Stimulated activated CD4-positive, alpha-beta T cell treated with anti-CD3 and anti-CD28 coated beads, TNF-alpha, amount 100 ng/mL, for 1 hour (primary cell): ENCODE measurements around the gene VWA2.

Experiments
- DNase-seq, 3 donors: peaks; one replicate each; pipeline ENCODE4 v3.0.0-alpha.2; 2020; ENCODE audit warnings: low read depth in 3 of 3, low spot score in 1 of 3

Gene VWA2

DNA sequence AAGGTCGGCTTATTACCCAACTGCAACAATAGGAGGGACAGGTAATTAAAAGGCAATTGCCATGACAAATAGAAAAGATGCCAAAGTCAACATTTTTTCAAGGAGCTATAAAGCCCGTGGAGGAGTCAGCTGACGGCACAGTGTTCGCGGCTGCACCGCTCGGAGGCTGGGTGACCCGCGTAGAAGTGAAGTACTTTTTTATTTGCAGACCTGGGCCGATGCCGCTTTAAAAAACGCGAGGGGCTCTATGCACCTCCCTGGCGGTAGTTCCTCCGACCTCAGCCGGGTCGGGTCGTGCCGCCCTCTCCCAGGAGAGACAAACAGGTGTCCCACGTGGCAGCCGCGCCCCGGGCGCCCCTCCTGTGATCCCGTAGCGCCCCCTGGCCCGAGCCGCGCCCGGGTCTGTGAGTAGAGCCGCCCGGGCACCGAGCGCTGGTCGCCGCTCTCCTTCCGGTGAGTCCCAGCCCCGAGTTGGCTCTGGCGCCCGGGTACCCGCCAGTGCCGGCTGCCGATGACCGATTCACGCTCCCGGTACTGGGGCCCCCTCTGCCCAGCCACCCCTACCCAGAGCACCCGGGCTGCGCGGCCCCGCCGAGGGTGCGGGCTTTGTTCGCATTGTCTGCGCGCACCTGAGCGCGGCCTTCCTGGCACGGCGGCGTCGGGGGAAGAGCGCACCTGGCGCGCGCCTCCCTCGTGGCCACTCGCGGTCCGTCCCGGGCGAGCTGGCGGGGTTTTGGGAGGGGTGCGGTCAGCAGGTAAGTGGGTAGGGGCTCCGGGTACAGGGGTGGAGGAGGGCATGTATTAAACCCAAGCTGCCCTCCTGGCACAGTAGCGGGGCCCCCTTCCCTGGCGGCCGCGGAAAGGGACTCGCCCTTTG is at the start of gene VWA2:
Gene VWA2, plus strand, starts transcription at position 138 of the 877 bp plus-strand sequence. CDS start 9,460 bp downstream, outside the sequence.
- peak in 1 of 3 donors; percentile 1 for DNase-seq

- no peak for DNase-seq
Observed at GRCh38 chr10:114189700-114190099, 49.4 kb upstream of the VWA2 start.

DNA sequence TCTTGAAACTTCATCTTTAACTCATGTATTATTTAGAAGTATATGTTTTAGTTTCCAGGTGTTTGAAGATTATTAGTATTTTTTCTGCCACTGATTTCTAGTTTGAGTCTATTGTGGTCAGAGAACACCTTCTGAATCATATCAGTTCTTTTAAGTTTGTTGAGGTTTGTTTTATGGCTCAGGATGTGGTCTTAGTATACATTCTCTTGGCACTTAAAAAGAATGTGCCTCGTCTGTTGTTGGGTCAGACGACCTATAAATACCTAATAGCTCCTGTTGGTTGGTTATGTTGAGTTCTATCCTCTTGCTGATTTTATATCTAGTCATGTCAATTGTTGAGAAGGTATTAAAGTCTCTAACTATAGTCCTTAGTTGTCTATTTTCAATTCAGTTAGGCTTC is 44.0 kb upstream of the VWA2 start:
- DNase-seq: no peak

DNA sequence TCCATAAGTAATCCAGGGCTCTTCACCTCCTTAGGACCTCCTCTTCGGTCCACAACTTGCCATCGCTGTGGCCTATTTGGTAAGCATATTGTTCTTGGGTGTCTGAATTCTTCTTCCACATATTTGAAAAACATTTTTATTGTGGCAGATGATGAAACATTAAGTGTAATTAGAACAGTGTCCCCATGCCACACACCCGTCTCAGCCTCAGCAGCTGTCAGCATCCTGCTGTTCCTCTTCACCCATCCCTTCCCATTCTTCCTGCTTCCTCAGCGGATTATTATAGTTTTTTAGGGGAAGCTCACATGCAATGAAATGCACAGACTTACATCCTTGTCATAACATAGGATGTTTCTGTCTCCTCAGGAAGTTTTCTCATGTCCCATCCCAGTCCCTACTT is 39.8 kb upstream of the VWA2 start:
- no peak for DNase-seq

DNA sequence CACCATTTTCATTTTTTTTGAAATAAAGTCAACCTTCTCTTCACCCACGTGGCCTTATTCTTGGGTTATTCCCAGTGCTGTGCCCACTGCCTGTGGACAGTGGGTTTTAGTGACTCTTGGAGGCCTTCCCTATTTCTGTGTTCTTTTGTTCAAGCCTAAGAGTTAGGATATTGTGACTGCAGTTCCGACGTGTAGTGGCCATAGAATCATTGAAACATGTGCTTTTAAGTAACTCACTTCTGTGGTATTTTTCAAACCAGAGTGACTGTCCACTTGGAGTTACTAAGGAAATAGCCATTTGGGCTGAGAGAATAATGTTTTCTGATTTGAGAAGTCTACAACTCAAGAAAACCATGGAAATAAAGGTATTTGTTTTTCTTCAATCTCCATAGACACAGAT is 36.2 kb upstream of the VWA2 start:
- no peak for DNase-seq

DNA sequence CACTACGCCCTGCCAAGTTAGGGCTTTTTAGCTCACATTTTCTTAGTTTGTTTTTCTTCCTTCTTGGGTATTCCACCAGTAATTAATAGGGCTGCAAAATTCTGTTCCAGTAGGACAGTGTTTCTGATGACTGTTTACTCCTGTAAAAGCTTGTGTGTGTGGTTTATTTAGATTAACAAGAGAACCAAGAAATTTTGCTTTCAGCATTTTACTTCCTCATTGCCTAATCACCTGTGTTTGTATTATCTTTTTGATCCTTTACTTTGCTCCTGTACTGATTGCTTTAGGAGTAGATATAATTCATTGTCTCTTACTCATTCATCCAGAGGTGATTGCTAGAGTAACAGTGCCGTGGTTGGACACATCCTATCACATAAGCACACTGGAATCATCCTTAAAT is 32.2 kb upstream of the VWA2 start:
- no peak for DNase-seq

GRCh38 chr10:114207349-114207748 is 31.7 kb upstream of the VWA2 start:
- DNase-seq: no peak

- DNase-seq: no peak
Observed at GRCh38 chr10:114208351-114208750, 30.7 kb upstream of the VWA2 start.

GRCh38 chr10:114212153-114212552 is 26.9 kb upstream of the VWA2 start:
- no peak for DNase-seq

DNA sequence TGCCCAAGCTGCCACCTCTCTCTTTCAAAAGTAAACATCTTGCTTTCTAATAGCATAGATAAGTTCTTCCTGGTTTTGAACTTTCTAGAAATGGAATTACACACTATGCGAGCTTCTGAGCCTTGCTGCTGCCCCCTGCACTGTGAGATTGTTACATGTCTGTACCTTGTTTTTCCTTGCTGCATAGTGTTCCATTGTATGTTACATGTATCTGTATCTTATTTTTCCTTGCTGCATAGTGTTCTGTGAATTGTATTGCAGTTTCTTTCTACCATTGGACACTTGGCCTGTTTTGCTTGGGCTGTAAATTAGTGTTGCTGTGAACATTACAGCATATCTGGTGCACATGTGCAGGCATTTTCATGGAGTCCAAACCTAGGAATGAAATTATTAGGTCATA is 24.0 kb upstream of the VWA2 start:
- DNase-seq: no peak

- no peak for DNase-seq
Observed at GRCh38 chr10:114220281-114220680, 18.8 kb upstream of the VWA2 start.

DNA sequence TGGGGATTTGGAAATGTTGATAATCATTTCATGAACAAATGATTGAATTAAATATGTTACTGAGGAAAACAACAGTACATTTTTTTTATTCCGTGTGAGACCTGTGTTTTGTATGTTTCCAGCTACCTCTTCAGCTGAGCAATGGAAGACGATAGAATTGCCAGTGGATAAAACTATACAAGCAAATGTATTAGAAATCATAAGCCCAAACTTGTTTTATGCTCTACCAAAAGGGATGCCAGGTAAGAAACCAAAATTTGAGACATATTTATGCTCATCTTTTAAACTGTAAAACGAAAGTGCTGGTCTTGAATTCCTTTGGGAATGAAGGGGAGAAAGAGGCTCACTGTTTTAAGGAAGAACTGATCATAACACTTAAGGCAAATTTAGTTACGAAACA is 17.8 kb upstream of the VWA2 start:
- DNase-seq: no peak

GRCh38 chr10:114223066-114223465 is 16.0 kb upstream of the VWA2 start:
- DNase-seq: no peak

- DNase-seq: no peak
Observed at GRCh38 chr10:114228156-114228555, 10.9 kb upstream of the VWA2 start.

DNA sequence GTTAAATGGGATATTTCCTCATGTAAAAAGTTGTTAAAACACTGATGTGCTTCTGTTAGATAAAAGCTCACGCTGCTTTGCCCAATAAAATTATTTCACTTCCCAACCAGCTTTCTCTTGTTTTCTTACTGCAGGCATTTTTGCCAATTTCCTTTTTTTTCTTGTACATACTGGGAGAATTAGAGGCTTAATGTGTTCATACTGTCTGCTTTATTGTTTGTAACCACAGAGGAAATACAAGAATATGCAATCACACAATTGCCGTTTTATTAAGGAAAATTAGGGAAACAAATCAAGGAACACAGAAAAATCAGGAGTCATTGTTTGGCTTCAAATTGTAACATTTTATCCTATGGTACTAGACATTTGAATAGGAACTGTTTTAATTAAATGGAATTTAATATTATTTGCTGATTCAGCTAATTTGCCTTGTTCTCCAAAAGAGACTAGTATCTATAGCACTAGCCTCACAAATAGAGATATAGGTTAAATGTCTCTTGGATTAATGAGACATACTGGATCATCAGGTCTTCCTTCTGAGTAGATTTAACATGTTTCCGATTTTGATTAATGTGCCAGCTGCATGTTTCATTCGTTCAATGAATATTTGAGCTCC is 6.4 kb upstream of the VWA2 start:
- no peak for DNase-seq

GRCh38 chr10:114233482-114233881 is 5.6 kb upstream of the VWA2 start:
- DNase-seq: no peak

GRCh38 chr10:114234132-114234531 is 4.9 kb upstream of the VWA2 start:
- no peak for DNase-seq

DNA sequence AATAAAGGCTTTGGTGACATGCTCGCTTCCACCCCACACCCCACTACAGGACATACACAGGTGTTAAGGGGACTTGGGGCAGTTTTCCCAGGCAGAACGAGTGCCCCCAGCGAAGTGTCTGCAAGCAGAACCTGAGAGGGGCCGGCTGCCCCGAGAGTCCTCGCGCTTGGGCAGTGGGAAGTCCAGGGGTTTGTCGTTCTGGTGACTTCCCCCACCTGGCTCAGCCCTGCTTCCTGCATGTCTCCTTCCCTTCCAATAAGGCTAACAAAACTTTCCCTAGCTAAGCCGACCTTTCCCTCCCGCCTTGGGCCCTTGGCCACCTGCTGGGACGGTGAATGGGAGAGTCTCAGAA is 916 bp downstream of the VWA2 start:
- no peak for DNase-seq

DNA sequence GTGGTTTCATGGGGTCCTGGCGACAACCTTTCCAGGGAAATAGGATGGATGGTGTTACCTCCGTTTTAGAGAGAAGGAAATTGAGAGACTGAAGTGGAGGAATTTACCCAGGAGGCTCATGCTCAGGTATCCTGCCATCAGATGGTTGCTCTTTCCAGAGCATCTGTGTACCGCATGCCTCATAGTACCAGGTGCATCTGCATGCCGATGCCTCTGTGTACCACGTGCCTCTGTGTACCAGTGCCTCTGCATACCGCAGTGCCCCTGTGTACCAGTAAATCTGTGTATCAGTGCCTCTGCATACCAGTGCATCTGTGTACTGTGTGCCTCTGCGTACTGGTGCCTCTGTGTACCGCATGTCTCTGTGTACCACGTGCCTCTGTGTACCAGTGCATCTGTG is 3.2 kb downstream of the VWA2 start:
- no peak for DNase-seq

DNA sequence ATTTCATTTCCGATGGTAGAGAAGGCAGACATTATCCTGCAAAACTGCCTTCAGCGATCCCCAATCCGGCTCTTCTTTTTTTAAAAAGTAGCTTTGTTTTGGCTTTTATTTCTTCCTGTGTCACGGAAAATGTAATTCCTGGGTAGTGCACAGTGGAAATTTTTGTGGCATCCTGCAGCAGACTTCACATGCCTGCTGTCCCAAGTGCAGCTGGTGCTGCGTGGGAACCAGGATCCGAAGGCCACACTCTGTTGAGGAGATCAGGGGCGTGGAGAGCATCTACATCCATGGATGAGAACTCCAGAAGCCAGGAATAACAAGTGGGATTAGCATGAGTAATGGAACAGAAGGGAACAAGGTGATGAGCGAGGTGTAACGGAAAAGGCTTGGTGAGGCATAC is 4.6 kb downstream of the VWA2 start:
- DNase-seq: no peak

DNA sequence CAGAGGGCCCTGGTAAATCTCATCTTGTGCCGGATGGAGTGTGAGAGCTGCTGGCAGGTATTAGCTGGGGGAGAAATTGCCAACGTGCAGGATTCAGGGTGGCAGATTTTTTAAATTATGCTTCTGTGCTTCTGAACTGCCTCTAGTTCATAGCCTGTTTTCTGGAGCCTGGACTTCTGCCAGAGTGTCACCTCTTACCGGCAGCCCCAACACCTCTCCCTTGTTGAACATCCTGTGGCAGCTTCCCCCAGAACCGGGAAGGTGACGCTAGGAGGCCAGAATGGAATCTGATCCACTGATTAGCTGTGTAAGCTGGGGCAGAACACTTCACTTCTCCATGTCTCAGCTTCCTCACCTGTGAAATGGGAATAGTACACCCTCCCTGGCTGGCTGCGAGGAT is 5.1 kb downstream of the VWA2 start:
- DNase-seq: no peak

- DNase-seq: no peak
Observed at GRCh38 chr10:114245121-114245791, 6.2 kb downstream of the VWA2 start.
